Fibroblast of lung (primary cell): ENCODE data around the gene LECT2. TPM values are rescaled to one million over a fixed set of nuclear protein-coding genes. Genes with fewer than 3 reads are reported as not detected.

Experiments used
- DNase-seq, 2 donors: peaks; one replicate each; pipeline versions ENCODE4 v3.0.0 to v3.0.0-alpha.2; 2010; ENCODE audit warnings: low read depth in 2 of 2
- H2AFZ ChIP-seq: 2 replicates; pipeline ENCODE4 v1.5.1; 2012; ENCODE audit warnings: low read length, control low read depth, inconsistent platforms
- H3K27ac ChIP-seq: 2 replicates; pipeline ENCODE4 v1.5.1; 2011; ENCODE audit warnings: low read length, control low read depth; ENCODE audit not compliant: insufficient read depth
- H3K27me3 ChIP-seq: 2 replicates; pipeline ENCODE4 v1.5.1; 2011; ENCODE audit warnings: mild to moderate bottlenecking, low read length; ENCODE audit not compliant: control insufficient read depth, insufficient read depth
- H3K36me3 ChIP-seq: 2 replicates; pipeline ENCODE4 v1.5.1; 2011; ENCODE audit warnings: low read length; ENCODE audit not compliant: control insufficient read depth, insufficient read depth
- H3K4me1 ChIP-seq: 2 replicates; pipeline ENCODE4 v1.5.1; 2011; ENCODE audit warnings: low read length; ENCODE audit not compliant: control insufficient read depth, insufficient read depth; ENCODE audit errors: extremely low read depth
- H3K4me2 ChIP-seq: 2 replicates; pipeline ENCODE4 v1.5.1; 2011; ENCODE audit warnings: low read length, control low read depth; ENCODE audit not compliant: insufficient read depth; ENCODE audit errors: extremely low read depth
- H3K4me3 ChIP-seq, 4 experiments: fragments of 200-600 bp in 1 of 4; sonication (generic) in 1 of 4; replicated peaks in 1 of 4; 2 replicates each; pipeline ENCODE4 v1.5.1; 2011 to 2016; ENCODE audit warnings: low read length in 4 of 4, low read depth in 3 of 4, mild to moderate bottlenecking in 3 of 4, control low read depth in 2 of 4, inconsistent platforms in 1 of 4, mixed read lengths in 1 of 4; ENCODE audit not compliant: insufficient read depth in 1 of 4; ENCODE audit errors: control extremely low read depth in 1 of 4
- H3K79me2 ChIP-seq: 2 replicates; pipeline ENCODE4 v1.5.1; 2012; ENCODE audit warnings: mild to moderate bottlenecking, low read length, inconsistent platforms; ENCODE audit not compliant: control insufficient read depth, insufficient read depth
- H3K9ac ChIP-seq: 2 replicates; pipeline ENCODE4 v1.5.1; 2011; ENCODE audit warnings: mild to moderate bottlenecking, low read length, control low read depth; ENCODE audit not compliant: insufficient read depth
- H3K9me3 ChIP-seq: 2 replicates; pipeline ENCODE4 v1.5.1; 2012; ENCODE audit warnings: low read depth, low read length; ENCODE audit not compliant: control insufficient read depth, insufficient read depth
- H4K20me1 ChIP-seq: 2 replicates; pipeline ENCODE4 v1.5.1; 2011; ENCODE audit warnings: low read length; ENCODE audit not compliant: control insufficient read depth, insufficient read depth; ENCODE audit errors: extremely low read depth
- CTCF ChIP-seq, 2 donors: IDR thresholded peaks in 1 of 2; conservative IDR thresholded peaks in 1 of 2; 1 replicate in 1 of 2; 2 replicates in 1 of 2; pipeline ENCODE4 v1.5.1; 2011 to 2012; ENCODE audit warnings: low read length in 2 of 2, control low read depth in 1 of 2, inconsistent platforms in 1 of 2, low read depth in 1 of 2, mild to moderate bottlenecking in 1 of 2
- EZH2 ChIP-seq: IDR thresholded peaks from 2 replicates; pipeline ENCODE4 v1.5.1; 2012; ENCODE audit warnings: low read length, control low read depth, mild to moderate bottlenecking; ENCODE audit errors: missing control alignments
- polyA plus RNA-seq, 2 donors: library from polyadenylated mRNA; depleted of rRNA in 1 of 2; stranded (reverse) in 1 of 2; unstranded in 1 of 2; fragments of >200 nt; gene quantifications; 2 replicates each; pipeline ENCODE4 v1.2.1, GENCODE V29; 2011 to 2012; ENCODE audit warnings: missing spikeins in 1 of 2
- total RNA-seq: library from RNA; depleted of rRNA; stranded (reverse); fragments of >200 nt; gene quantifications from 2 replicates; pipeline ENCODE4 v1.2.1, GENCODE V29; 2014

LECT2 gene
- total and polyA plus RNA-seq, 2 donors (not counting 1 experiment from before 2014, with no cell fraction given) = not detected

DNA sequence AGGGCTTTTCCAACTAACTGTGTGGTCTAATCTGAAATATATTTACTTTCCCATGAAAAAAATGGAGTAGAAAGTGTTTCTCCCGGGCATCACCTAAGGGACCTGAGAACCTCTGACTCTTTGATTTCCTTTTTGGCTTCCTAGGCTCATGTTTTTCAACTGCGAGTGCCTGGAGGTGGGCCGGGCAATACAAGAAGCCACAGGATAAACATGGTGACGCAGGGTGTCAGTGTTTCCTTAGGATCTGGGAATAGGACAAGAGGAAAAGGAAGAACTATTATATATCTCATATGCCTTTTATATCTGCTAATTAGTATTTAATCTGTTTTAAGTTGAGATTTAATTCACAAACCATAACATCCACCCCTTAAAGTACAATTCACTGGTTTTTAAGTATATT is 11.4 kb upstream of the LECT2 start:
- Histone ChIP-seq H4K20me1 (no peaks in the 10 kb centered on the region), H3K27me3 (no peaks in the 10 kb centered on the region), H3K27ac (no peak overlapping the region), H3K79me2 (no peaks in the 10 kb centered on the region), H3K4me1 (peaks cover 9% of the 10 kb centered on the region), H3K9me3 (no peaks in the 10 kb centered on the region), H3K4me2 (no peak overlapping the region), H3K9ac (no peak overlapping the region), H3K36me3 (no peaks in the 10 kb centered on the region), H2AFZ (no peak overlapping the region), H3K4me3 (no peak overlapping the region)
- DNase-seq = no peak
- TF ChIP-seq CTCF (conservative IDR thresholded peaks at IDR 0.05 in 1 of 2, IDR thresholded peaks at IDR 0.05 in 1 of 2; ENCODE audit: low read depth in 1 of 2, low read length in 2 of 2) = no peak
- no peak for TF ChIP-seq EZH2

DNA sequence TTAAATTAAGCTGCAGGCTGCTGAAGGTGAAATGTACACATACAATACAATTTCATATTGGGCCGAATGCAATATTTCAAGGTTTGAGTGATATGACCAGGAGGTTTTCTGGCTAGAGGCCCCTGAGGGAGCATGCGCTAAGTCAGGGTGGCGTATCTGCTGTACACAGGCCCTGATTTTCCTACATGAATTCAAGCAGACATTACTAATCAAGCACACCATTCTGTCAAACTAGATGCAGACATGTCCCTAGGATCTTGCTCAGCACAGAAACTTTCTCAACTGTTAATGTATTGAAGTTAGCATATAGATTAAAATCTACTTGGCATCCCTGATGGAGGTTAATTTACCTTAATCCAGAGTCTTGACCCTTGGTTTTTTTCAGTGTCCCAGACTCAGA is 10.7 kb upstream of the LECT2 start:
- Histone ChIP-seq H3K79me2 (no peaks in the 10 kb centered on the region), H3K27ac (no peak overlapping the region), H3K4me2 (no peak overlapping the region), H3K9ac (no peak overlapping the region), H3K9me3 (no peaks in the 10 kb centered on the region), H2AFZ (no peak overlapping the region), H3K27me3 (no peaks in the 10 kb centered on the region), H3K4me1 (peaks cover 9% of the 10 kb centered on the region), H4K20me1 (no peaks in the 10 kb centered on the region), H3K36me3 (no peaks in the 10 kb centered on the region), H3K4me3 (no peak overlapping the region)
- TF ChIP-seq CTCF (conservative IDR thresholded peaks at IDR 0.05 in 1 of 2, IDR thresholded peaks at IDR 0.05 in 1 of 2; ENCODE audit: low read depth in 1 of 2, low read length in 2 of 2) = no peak
- no peak for TF ChIP-seq EZH2
- no peak for DNase-seq

DNA sequence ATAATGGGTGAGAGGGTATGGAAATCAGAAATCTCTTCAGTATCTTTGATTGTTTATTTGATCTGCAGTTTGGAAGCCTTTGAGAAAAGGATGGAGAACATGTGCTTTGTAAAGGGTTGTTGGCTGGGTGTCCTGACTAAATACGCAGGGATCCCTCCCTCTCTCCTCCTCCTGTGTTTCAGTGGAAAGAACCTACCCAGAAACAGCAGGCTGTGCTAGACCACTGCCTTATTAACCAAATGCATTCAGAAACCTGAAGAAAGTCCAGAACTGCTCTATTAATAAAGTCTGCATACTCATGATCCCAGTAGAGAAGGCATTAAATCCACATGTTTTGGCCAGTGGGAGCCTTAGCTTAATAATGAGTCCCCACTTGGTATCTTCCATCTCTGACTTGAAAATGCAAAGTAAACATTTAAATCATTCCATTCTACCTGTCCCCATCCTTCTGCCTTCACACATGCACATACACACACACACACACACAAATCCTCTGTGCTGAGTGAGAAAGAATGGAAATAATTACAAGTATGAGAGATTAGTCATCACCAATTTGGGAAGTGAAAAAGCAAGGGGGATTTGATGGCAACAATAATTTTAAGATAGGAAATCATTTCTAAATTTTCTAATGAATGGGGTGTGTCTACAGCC is 10.0 kb upstream of the LECT2 start:
- Histone ChIP-seq H3K4me3 (no peak overlapping the region), H3K4me2 (no peak overlapping the region), H3K9me3 (no peaks in the 10 kb centered on the region), H3K27me3 (no peaks in the 10 kb centered on the region), H4K20me1 (no peaks in the 10 kb centered on the region), H3K9ac (no peak overlapping the region), H3K79me2 (no peaks in the 10 kb centered on the region), H3K27ac (no peak overlapping the region), H3K36me3 (no peaks in the 10 kb centered on the region), H2AFZ (no peak overlapping the region), H3K4me1 (peaks cover 9% of the 10 kb centered on the region)
- peak; percentile 66 to 82 for DNase-seq
- peak; percentile 33 to 40 for TF ChIP-seq CTCF (conservative IDR thresholded peaks at IDR 0.05 in 1 of 2, IDR thresholded peaks at IDR 0.05 in 1 of 2; ENCODE audit: low read depth in 1 of 2, low read length in 2 of 2)
- no peak for TF ChIP-seq EZH2
